C4-2B (cell line): Measurements from ENCODE around the gene GAK.

Source experiments
- CTCF ChIP-seq: fragments of 450-650 bp; conservative IDR thresholded peaks from 2 replicates; pipeline ENCODE4 v1.5.1; 2017; ENCODE audit warnings: mild to moderate bottlenecking
- ZFX ChIP-seq: fragments of 450-650 bp; IDR thresholded peaks from 2 replicates; pipeline ENCODE4 v1.6.1; 2017

- TF ChIP-seq CTCF = no peak
- no peak for TF ChIP-seq ZFX
Observed at GRCh38 chr4:825971-826330, 106.2 kb downstream of the GAK start, which contains the start of gene CPLX1.
